Nucleus accumbens (tissue), 56 donors: ENCODE results near the gene ENAM.
"Not testable (repeated sequence)": the region's sequence is repeated elsewhere in the genome, so short reads cannot be mapped to it uniquely, and the experiment has no call there.

ENCODE experiments used
- DNase-seq, 56 donors: peaks; one replicate each; lab custom pipeline; 2025; lab: John Stamatoyannopoulos, UW

ENAM gene

GRCh38 chr4:70627620-70628019 lies 924 bp upstream of the ENAM start:
- DNase-seq = no peak

DNA sequence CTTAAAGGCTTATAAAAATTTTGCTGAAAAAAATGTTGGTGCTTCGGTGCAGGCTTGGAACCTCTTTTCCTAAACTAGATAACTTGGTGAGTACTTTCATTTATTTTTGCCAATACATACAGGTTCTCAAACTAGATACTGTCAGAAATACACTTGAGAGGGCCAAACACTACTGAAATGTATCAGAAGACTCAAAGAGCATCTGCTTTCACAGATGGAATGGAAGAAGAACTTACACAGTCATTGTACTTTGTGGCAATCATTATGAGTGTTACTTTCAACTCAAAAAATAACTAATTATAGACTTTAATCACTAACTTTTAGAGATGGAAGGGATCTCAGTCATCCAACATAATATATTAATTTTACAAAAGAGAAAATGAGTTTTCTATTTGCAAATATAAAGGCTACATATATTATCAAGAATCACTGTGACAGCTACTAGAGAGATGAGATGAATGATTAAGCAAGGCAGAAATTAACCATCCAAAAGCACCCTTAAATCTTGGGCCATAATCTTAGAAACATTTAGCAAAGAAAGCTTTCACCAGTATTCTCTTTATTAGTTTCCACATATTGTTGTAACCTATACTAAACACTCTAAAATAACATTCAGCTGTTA lies 1.0 kb downstream of the ENAM start:
- DNase-seq = no peak

DNA sequence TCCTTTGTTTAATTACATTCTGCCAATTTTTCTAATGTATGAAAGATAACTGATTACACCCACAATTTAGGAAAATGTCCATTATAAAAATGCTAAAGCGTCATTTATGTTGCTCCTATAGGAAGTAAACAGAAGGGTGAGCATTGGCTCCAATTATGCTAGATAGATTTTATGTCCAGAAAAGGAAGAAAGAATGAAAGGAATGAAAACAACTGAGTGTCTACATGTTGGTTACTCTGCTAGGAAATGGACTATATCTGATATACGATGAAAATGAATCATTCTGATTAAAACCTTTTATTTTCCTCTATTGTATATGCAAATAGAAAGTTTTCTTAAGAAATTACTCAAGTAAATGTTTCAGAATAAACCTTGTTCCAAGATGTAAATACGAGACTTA lies 1.6 kb downstream of the ENAM start:
- DNase-seq = no peak

- DNase-seq = no peak
Measured at GRCh38 chr4:70632028-70632427, 3.5 kb downstream of the ENAM start.

- DNase-seq = no peak
Measured at GRCh38 chr4:70634482-70634881, 5.9 kb downstream of the ENAM start.

- DNase-seq = no peak
Measured at GRCh38 chr4:70637239-70637913, 8.8 kb downstream of the ENAM start.

DNA sequence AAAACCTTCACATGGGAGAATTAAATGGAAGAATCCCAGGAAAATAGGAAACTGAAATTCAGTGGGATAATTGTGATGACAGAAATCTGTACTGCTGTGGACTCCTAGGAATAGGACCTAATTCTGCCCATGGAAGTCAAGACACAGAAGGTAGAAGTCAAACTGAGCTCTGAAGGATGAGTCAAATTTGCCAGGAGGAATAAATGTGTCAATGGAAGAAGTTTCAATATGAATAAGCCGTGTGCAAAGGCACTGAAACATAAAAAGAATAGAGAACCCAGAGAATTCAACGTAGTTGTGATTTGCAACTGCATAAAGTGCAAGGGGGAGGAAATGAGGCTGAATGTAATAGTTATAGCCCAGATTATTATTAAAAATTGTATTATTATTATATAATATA lies 11.6 kb downstream of the ENAM start:
- no peak for DNase-seq

GRCh38 chr4:70650741-70651140 lies 22.2 kb downstream of the ENAM start:
- DNase-seq = not testable (repeated sequence)

- DNase-seq = no peak
Measured at GRCh38 chr4:70651864-70652506, 23.4 kb downstream of the ENAM start.

- no peak for DNase-seq
Measured at GRCh38 chr4:70654605-70655011, 26.1 kb downstream of the ENAM start.

DNA sequence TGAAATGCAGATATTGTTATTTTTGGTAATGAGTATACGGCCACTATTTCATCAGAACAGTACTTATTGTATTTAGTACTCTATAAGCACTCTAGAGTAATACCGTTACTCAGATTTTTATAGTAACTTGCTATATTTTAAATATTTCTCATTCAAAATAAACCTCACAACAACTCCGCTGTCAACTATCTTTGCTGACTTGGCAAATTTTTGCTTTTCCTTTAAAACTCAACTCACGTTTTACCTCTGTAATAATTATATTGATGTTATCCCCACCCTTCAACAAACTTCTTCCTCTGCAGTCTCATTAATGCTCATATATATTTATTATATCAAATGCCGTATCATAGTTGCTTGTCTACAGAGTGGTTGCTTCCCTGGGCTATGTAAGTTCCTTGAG lies 28.8 kb downstream of the ENAM start:
- DNase-seq = no peak

DNA sequence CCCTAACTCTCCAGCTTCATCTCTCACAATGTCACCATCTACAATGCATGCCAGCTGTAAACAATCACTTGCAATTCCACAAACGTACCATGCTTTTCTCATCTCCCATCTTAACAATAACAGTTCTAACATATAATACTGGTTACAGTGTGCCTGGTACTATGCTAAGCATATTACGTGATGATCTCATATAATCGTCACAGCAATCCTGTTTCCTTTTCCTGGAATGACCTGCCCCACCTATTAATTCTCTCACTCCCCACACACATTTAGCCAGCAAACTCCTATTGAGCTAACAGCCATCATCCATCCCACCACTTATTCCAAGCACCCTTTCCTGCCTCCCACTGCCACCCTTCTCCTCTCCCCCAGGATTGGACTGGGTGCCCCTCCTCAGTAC lies 29.9 kb downstream of the ENAM start:
- no peak for DNase-seq

DNA sequence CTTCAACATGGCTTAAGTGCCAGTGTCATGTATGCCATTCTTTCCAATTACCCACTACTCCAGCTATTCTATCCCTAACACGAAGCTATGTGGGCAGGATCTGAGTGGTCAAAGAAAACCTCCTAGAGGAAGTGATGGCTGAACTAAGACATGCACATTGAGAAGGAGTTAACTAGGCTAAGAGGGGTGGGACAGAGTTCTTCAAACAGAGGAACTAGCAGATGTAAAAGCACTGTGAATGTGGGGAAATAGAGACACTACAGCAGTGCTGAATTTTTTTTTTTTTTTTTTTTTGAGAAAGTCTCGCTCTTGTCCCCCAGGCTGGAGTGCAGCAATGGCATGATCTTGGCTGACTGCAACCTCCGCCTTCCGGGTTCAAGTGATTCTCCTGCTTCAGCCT lies 31.6 kb downstream of the ENAM start:
- DNase-seq = no peak

DNA sequence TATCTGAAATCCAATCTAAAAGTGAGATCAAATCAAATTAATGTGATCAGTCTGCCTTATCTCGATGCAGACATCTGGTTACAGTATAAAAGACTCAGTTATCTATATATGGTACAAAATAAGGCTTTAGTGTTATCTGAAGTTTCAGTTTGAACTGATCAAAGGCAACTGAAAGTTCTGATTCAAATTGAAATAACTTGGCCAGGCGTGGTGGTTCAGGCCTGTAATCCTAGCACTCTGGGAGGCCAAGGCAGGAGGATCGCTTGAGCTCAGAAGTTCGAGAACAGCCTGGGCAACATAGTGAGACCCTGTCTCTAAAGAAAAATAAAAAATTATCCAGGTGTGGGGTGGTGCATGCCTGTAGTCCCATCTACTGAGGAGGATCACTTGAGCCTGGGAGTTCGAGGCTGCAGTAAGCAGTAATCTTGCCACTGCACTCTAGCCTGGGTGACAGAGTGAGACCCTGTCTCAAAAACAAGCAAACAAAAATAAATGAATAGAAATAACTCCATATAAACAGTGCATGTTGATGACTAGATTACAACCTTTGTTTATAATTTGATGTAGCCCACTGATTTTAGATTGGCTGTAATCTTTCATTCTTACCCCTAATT lies 32.9 kb downstream of the ENAM start:
- not testable (repeated sequence) for DNase-seq

DNA sequence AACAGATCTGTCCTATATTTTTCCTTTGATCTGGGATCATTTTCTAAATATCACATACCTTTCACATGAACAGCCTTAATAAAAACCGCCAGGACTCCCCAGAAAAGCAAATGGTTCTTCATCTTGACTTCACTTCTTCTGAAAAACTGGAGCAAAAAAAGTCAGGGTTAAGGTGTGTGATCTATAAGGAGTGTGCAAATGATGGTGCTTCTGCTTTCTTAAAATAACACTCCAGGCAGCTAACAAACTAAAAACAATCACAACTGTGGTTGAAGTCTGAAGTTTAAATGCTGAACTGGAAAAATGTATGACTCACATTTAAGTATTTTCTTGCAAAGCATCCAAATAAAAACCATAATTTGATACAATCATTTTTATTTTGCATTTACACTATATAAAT lies 37.8 kb downstream of the ENAM start, which contains the start of gene JCHAIN:
Gene JCHAIN, minus strand, starts transcription at position 140 of the 400 bp plus-strand sequence. Its CDS starts 18 bp downstream, at position 122.
- no peak for DNase-seq

DNA sequence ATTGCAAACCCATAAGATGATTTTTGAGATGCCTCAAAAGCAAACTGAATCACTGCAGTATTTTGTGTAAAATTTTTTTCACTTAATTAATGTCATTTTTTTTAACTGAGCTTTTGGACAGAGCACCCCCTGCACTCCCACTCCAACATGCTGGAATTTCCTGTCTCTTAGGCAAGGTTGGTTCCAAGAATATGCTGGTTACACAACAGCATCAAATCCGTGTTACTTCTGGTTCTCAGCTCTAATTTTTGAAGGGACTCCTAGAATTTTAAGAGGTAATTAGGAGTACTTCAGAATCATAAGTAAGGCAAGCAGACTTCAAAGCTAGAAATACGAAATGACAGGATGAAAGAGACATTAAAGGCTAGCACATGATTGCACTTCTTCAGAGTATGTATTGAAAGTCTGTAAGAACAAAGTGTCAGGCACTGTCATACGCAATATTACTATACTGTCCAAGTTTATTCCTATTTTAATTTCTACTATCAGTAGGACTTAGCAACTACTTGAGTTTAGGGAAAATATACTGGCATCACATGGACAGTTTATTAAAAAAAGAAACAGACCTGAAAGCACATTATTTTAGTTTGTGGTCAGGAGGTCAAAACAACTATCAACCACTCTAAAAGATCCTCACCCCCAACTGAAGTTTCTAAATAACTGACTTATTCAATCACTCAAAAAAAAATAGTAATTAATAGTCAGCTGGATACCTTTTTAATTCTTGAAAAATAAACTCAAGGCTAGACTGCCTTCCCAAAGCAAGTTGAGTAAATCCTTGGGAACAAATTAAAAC lies 39.4 kb downstream of the ENAM start:
- DNase-seq = no peak

GRCh38 chr4:70670332-70671014 lies 41.9 kb downstream of the ENAM start:
- DNase-seq = no peak

DNA sequence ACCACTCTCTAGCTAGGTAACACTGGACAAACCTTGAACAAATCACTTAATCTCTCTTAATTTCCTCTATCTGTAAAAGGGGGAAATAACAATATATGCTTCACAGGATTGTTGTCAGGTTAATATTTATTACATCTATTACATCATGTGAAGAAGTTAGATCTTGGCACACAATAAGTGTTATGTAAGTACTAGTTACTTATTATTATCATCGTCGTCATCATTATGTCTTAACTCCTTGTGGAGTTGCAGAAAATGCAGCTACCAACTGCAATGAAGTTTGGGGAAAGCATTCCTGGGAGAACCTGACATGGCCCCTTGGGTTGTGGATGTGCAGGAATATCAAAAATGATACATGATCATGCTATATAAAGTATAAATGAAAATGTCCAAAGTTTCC lies 42.5 kb downstream of the ENAM start:
- DNase-seq = no peak

GRCh38 chr4:70674191-70674590 lies 45.6 kb downstream of the ENAM start:
- no peak for DNase-seq

- DNase-seq = no peak
Measured at GRCh38 chr4:70674731-70675130, 46.2 kb downstream of the ENAM start.
